Measurements from ENCODE around the gene MBNL1. TPM values are rescaled to one million over a fixed set of nuclear protein-coding genes. Genes with fewer than 3 reads are reported as not detected.

Gene MBNL1
- total RNA-seq, 4 donors from 2014 or later = 152 to 286 (median 228) TPM

GRCh38 chr3:152499791-152500385 is 231.2 kb downstream of the MBNL1 start:
- intact Hi-C loops (cut with DNase I; ENCODE audit: low total_unique reads) = no loop called here
- no peak for DNase-seq (ENCODE audit: low spot score in 2 of 2)
- WGBS, 2 donors = 81 to 86% methylated on average over 4 of the region's 4 CpGs

GRCh38 chr3:152505926-152506325 is 237.2 kb downstream of the MBNL1 start:
- intact Hi-C loops (cut with DNase I; ENCODE audit: low total_unique reads) = no loop called here
- no peak for DNase-seq (ENCODE audit: low spot score in 2 of 2)
- no peak overlapping the region for H3K4me3 ChIP-seq (ENCODE audit: low read depth, poor library complexity, severe bottlenecking)
- no peak for TF ChIP-seq POLR2A (IDR thresholded peaks at IDR 0.05)
- no peak for TF ChIP-seq CTCF (IDR thresholded peaks at IDR 0.05)
- WGBS, 2 donors = 82 to 91% methylated on average over 5 of the region's 5 CpGs

More at GRCh38 chr3:152499791-152500385, 231.2 kb downstream of the MBNL1 start:
- no peak overlapping the region for H3K4me3 ChIP-seq (ENCODE audit: low read depth, poor library complexity, severe bottlenecking)
- TF ChIP-seq CTCF (IDR thresholded peaks at IDR 0.05) (no peak), POLR2A (IDR thresholded peaks at IDR 0.05) (no peak)

GRCh38 chr3:152508705-152509104 is 240.0 kb downstream of the MBNL1 start:
- TF ChIP-seq POLR2A (IDR thresholded peaks at IDR 0.05) = no peak
- TF ChIP-seq CTCF (IDR thresholded peaks at IDR 0.05) = no peak
- no peak for DNase-seq (ENCODE audit: low spot score in 2 of 2)
- WGBS, 2 donors = 65 to 76% methylated on average over 1 of the region's 1 CpG
- no peak overlapping the region for H3K4me3 ChIP-seq (ENCODE audit: low read depth, poor library complexity, severe bottlenecking)
- intact Hi-C loops (cut with DNase I; ENCODE audit: low total_unique reads) = no loop called here

- intact Hi-C loops (cut with DNase I; ENCODE audit: low total_unique reads) = no loop called here
- DNase-seq (ENCODE audit: low spot score in 2 of 2) = no peak
- TF ChIP-seq CTCF (IDR thresholded peaks at IDR 0.05) (no peak), POLR2A (IDR thresholded peaks at IDR 0.05) (no peak)
- 81 to 89% methylated on average over 4 of the region's 4 CpGs for WGBS, 2 donors
- H3K4me3 ChIP-seq (ENCODE audit: low read depth, poor library complexity, severe bottlenecking) = no peak overlapping the region
These were observed 243.2 kb downstream of the MBNL1 start for GRCh38 chr3:152511904-152512303.

- TF ChIP-seq CTCF (IDR thresholded peaks at IDR 0.05) (no peak), POLR2A (IDR thresholded peaks at IDR 0.05) (no peak)
- intact Hi-C loops (cut with DNase I; ENCODE audit: low total_unique reads) = no loop called here
- no peak overlapping the region for H3K4me3 ChIP-seq (ENCODE audit: low read depth, poor library complexity, severe bottlenecking)
- 86% methylated on average over 2 of the region's 2 CpGs for WGBS, 2 donors
- no peak for DNase-seq (ENCODE audit: low spot score in 2 of 2)
These were observed 244.7 kb downstream of the MBNL1 start for GRCh38 chr3:152513301-152513960.
